SU-DHL-6 (cell line): ENCODE data around the gene RYR2.

Source experiments
- CTCF ChIP-seq: fragments of 200-600 bp; sonication (generic); IDR thresholded peaks from one replicate; pipeline ENCODE4 v1.5.1; 2017; ENCODE audit warnings: antibody characterized with exemption, mild to moderate bottlenecking, low read length, moderate library complexity; ENCODE audit not compliant: insufficient read depth, poor library complexity, severe bottlenecking
- EZH2phosphoT487 ChIP-seq: fragments of 200-600 bp; sonication (generic), shearing (Covaris generic); conservative IDR thresholded peaks from 2 replicates; pipeline ENCODE4 v1.6.1; 2018; ENCODE audit warnings: mild to moderate bottlenecking, antibody characterized with exemption, low read length, moderate library complexity, mixed read lengths

- no peak for TF ChIP-seq EZH2phosphoT487
- TF ChIP-seq CTCF = no peak
Observed at GRCh38 chr1:237258871-237259270, 216.9 kb downstream of the RYR2 start.
